Measurements from ENCODE around the gene MYO1D. TPM values are rescaled to one million over a fixed set of nuclear protein-coding genes. Genes with fewer than 3 reads are reported as not detected.
A peak's percentile ranks its signal among the peaks of the same experiment; 100 is the strongest.

MYO1D gene
- total RNA-seq, 1 donor from 2014 or later = 36.9 TPM

GRCh38 chr17:32485261-32486110, 391.4 kb downstream of the MYO1D start:
- no peak for DNase-seq (ENCODE audit: low spot score, unreplicated experiment)
- peaks cover 12% of the 10 kb centered on the region for H3K36me3 Mint-ChIP-seq (ENCODE audit: insufficient read depth)
- H3K27ac Mint-ChIP-seq = peak overlapping the region; percentile 64
- H3K9me3 Mint-ChIP-seq (ENCODE audit: low read depth) = no peaks in the 10 kb centered on the region
- peak overlapping the region; percentile 69 for H3K4me3 Mint-ChIP-seq (ENCODE audit: low read depth)
- no peak for TF ChIP-seq CTCF (IDR thresholded peaks at IDR 0.05; ENCODE audit: unreplicated experiment)
- peaks cover 25% of the 10 kb centered on the region for H3K4me1 Mint-ChIP-seq (ENCODE audit: low read depth)
- no peaks in the 10 kb centered on the region for H3K27me3 Mint-ChIP-seq

GRCh38 chr17:32484628-32485027, 392.3 kb downstream of the MYO1D start:
- no peaks in the 10 kb centered on the region for H3K27me3 Mint-ChIP-seq
- H3K27ac Mint-ChIP-seq = no peak overlapping the region
- H3K9me3 Mint-ChIP-seq (ENCODE audit: low read depth) = no peaks in the 10 kb centered on the region
- peaks cover 18% of the 10 kb centered on the region for H3K4me1 Mint-ChIP-seq (ENCODE audit: low read depth)
- peaks cover 14% of the 10 kb centered on the region for H3K36me3 Mint-ChIP-seq (ENCODE audit: insufficient read depth)
- DNase-seq (ENCODE audit: low spot score, unreplicated experiment) = no peak
- no peak for TF ChIP-seq CTCF (IDR thresholded peaks at IDR 0.05; ENCODE audit: unreplicated experiment)
- no peak overlapping the region for H3K4me3 Mint-ChIP-seq (ENCODE audit: low read depth)

GRCh38 chr17:32484041-32484461, 392.9 kb downstream of the MYO1D start:
- H3K9me3 Mint-ChIP-seq (ENCODE audit: low read depth) = no peaks in the 10 kb centered on the region
- H3K4me1 Mint-ChIP-seq (ENCODE audit: low read depth) = peaks cover 13% of the 10 kb centered on the region
- H3K27ac Mint-ChIP-seq = peak overlapping the region; percentile 78
- H3K36me3 Mint-ChIP-seq (ENCODE audit: insufficient read depth) = peaks cover 17% of the 10 kb centered on the region
- peak overlapping the region; percentile 29 for H3K4me3 Mint-ChIP-seq (ENCODE audit: low read depth)
- TF ChIP-seq CTCF (IDR thresholded peaks at IDR 0.05; ENCODE audit: unreplicated experiment) = no peak
- no peak for DNase-seq (ENCODE audit: low spot score, unreplicated experiment)
- no peaks in the 10 kb centered on the region for H3K27me3 Mint-ChIP-seq

GRCh38 chr17:32483451-32484019, 393.4 kb downstream of the MYO1D start:
- Mint-ChIP-seq H3K4me3 (ENCODE audit: low read depth) (no peak overlapping the region), H3K27me3 (no peaks in the 10 kb centered on the region), H3K9me3 (ENCODE audit: low read depth) (no peaks in the 10 kb centered on the region)

More at GRCh38 chr17:32483451-32484019, 393.4 kb downstream of the MYO1D start:
- Mint-ChIP-seq H3K4me1 (ENCODE audit: low read depth) (peaks cover 9% of the 10 kb centered on the region), H3K36me3 (ENCODE audit: insufficient read depth) (peaks cover 20% of the 10 kb centered on the region), H3K27ac (peak overlapping the region; percentile 92)
- no peak for DNase-seq (ENCODE audit: low spot score, unreplicated experiment)
- TF ChIP-seq CTCF (IDR thresholded peaks at IDR 0.05; ENCODE audit: unreplicated experiment) = peak; percentile 58

All from progenitor cell of endocrine pancreas (in vitro differentiated cells).